SU-DHL-6 (cell line): ENCODE results near the gene SAXO1.

Source experiments
- H2AFZ ChIP-seq: fragments of 200-600 bp; sonication (generic); 2 replicates; pipeline ENCODE4 v1.6.1; 2014; ENCODE audit warnings: low read depth, mild to moderate bottlenecking, moderate library complexity, mixed read lengths, antibody characterized with exemption, low read length; ENCODE audit not compliant: severe bottlenecking
- H3F3A ChIP-seq: fragments of 200-600 bp; shearing (Covaris generic); 2 replicates; pipeline ENCODE4 v1.6.0; 2016; ENCODE audit warnings: antibody characterized with exemption, mild to moderate bottlenecking; ENCODE audit not compliant: insufficient read depth
- H3K27ac ChIP-seq: fragments of 200-600 bp; sonication (generic); 2 replicates; pipeline ENCODE4 v1.5.1; 2016; ENCODE audit warnings: low read depth, mild to moderate bottlenecking, low read length, moderate library complexity, mixed read lengths
- H3K27me3 ChIP-seq: fragments of 200-600 bp; sonication (generic), shearing (Covaris generic); 2 replicates; pipeline ENCODE4 v1.6.0; 2014; ENCODE audit warnings: mild to moderate bottlenecking, low read length
- H3K36me3 ChIP-seq: fragments of 200-600 bp; sonication (generic); 2 replicates; pipeline ENCODE4 v1.6.1; 2014; ENCODE audit warnings: mild to moderate bottlenecking, low read length, mixed read lengths
- H3K4me2 ChIP-seq: fragments of 300-600, 200-600 bp; shearing (Covaris generic), sonication (generic); 2 replicates; pipeline ENCODE4 v1.6.0; 2014; ENCODE audit warnings: low read length, low read depth, mild to moderate bottlenecking; ENCODE audit not compliant: poor library complexity, severe bottlenecking
- H3K4me3 ChIP-seq: fragments of 200-600 bp; sonication (generic); 2 replicates; pipeline ENCODE4 v1.5.1; 2014; ENCODE audit warnings: antibody characterized with exemption, low read length, mild to moderate bottlenecking, mixed read lengths; ENCODE audit not compliant: insufficient read depth, poor library complexity, severe bottlenecking
- H3K79me2 ChIP-seq: fragments of 200-600 bp; sonication (generic); 2 replicates; pipeline ENCODE4 v1.6.1; 2014; ENCODE audit warnings: mild to moderate bottlenecking, low read length, moderate library complexity; ENCODE audit not compliant: insufficient read depth
- H3K9ac ChIP-seq: fragments of 200-600 bp; sonication (generic); 2 replicates; pipeline ENCODE4 v1.7.0; 2014; ENCODE audit warnings: mild to moderate bottlenecking, low read length
- H3K9me2 ChIP-seq: fragments of 200-600 bp; sonication (generic); replicated peaks from 2 replicates; pipeline ENCODE4 v1.6.1; 2014; ENCODE audit warnings: low read length; ENCODE audit not compliant: insufficient read depth
- H3K9me3 ChIP-seq: fragments of 200-600 bp; sonication (generic); 2 replicates; pipeline ENCODE4 v1.6.1; 2014; ENCODE audit warnings: low read length, mixed read lengths; ENCODE audit not compliant: insufficient read depth
- H4K20me1 ChIP-seq: fragments of 200-600 bp; sonication (generic); 2 replicates; pipeline ENCODE4 v1.6.1; 2014; ENCODE audit warnings: low read depth, mild to moderate bottlenecking, antibody characterized with exemption, low read length, moderate library complexity, mixed read lengths
- EZH2phosphoT487 ChIP-seq: fragments of 200-600 bp; sonication (generic), shearing (Covaris generic); conservative IDR thresholded peaks from 2 replicates; pipeline ENCODE4 v1.6.1; 2018; ENCODE audit warnings: mild to moderate bottlenecking, antibody characterized with exemption, low read length, moderate library complexity, mixed read lengths
- TF ChIP-seq, protein P1 (sequence below): fragments of 200-600 bp; sonication (generic); IDR thresholded peaks from one replicate; pipeline ENCODE4 v1.5.1; 2017; ENCODE audit warnings: antibody characterized with exemption, mild to moderate bottlenecking, low read length, moderate library complexity; ENCODE audit not compliant: insufficient read depth, poor library complexity, severe bottlenecking

Gene SAXO1

DNA sequence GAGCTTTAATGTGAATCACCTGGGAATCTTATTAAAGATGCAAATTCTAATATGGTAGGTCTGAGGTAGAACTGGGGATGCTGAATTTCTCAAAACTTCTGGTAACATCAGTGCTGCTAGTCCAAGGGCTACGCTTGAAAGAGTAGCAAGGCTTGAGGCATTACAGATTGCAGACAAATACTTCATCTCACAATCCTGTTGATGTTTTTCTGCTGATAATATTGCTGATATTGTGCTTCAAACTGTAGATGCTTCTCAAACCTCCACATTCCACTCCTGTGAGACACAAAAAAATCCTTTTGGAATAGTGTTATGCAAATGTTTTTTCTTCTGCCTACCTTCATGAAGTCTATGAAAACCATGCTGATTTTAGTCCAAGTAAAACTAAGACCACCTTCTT, 139.5 kb downstream of the SAXO1 start:
- Histone ChIP-seq H4K20me1 (no peaks in the 10 kb centered on the region), H3K9me3 (no peaks in the 10 kb centered on the region), H3K79me2 (no peaks in the 10 kb centered on the region), H3K4me2 (no peak overlapping the region), H3F3A (no peaks in the 10 kb centered on the region), H3K27ac (no peak overlapping the region), H3K9ac (no peak overlapping the region), H3K36me3 (no peaks in the 10 kb centered on the region), H3K9me2 (no peaks in the 10 kb centered on the region), H3K27me3 (no peaks in the 10 kb centered on the region), H3K4me3 (no peak overlapping the region), H2AFZ (no peak overlapping the region)
- no peak for TF ChIP-seq EZH2phosphoT487

GRCh38 chr9:18893046-18893445, 140.0 kb downstream of the SAXO1 start:
- H3K9me3 ChIP-seq, result no peaks in the 10 kb centered on the region
- H3K27me3 ChIP-seq, result no peaks in the 10 kb centered on the region
- no peak overlapping the region for H3K4me2 ChIP-seq
- no peaks in the 10 kb centered on the region for H4K20me1 ChIP-seq
- H3K79me2 ChIP-seq, result no peaks in the 10 kb centered on the region
- no peak for TF ChIP-seq EZH2phosphoT487
- TF ChIP-seq, protein P1, sequence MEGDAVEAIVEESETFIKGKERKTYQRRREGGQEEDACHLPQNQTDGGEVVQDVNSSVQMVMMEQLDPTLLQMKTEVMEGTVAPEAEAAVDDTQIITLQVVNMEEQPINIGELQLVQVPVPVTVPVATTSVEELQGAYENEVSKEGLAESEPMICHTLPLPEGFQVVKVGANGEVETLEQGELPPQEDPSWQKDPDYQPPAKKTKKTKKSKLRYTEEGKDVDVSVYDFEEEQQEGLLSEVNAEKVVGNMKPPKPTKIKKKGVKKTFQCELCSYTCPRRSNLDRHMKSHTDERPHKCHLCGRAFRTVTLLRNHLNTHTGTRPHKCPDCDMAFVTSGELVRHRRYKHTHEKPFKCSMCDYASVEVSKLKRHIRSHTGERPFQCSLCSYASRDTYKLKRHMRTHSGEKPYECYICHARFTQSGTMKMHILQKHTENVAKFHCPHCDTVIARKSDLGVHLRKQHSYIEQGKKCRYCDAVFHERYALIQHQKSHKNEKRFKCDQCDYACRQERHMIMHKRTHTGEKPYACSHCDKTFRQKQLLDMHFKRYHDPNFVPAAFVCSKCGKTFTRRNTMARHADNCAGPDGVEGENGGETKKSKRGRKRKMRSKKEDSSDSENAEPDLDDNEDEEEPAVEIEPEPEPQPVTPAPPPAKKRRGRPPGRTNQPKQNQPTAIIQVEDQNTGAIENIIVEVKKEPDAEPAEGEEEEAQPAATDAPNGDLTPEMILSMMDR, result no peak
- H3K36me3 ChIP-seq, result no peaks in the 10 kb centered on the region
- no peak overlapping the region for H2AFZ ChIP-seq
- no peak overlapping the region for H3K27ac ChIP-seq
- no peaks in the 10 kb centered on the region for H3K9me2 ChIP-seq
- no peaks in the 10 kb centered on the region for H3F3A ChIP-seq
- no peak overlapping the region for H3K9ac ChIP-seq
- no peak overlapping the region for H3K4me3 ChIP-seq

GRCh38 chr9:18891946-18892670, 140.9 kb downstream of the SAXO1 start:
- Histone ChIP-seq H3K9me3 (no peaks in the 10 kb centered on the region), H3K4me3 (no peak overlapping the region), H3K27me3 (no peaks in the 10 kb centered on the region), H4K20me1 (no peaks in the 10 kb centered on the region), H3K36me3 (no peaks in the 10 kb centered on the region), H3F3A (no peaks in the 10 kb centered on the region), H2AFZ (no peak overlapping the region), H3K9ac (no peak overlapping the region), H3K27ac (no peak overlapping the region), H3K79me2 (no peaks in the 10 kb centered on the region), H3K9me2 (no peaks in the 10 kb centered on the region), H3K4me2 (no peak overlapping the region)
- TF ChIP-seq EZH2phosphoT487, result no peak
- TF ChIP-seq, protein P1, result no peak

- no peak overlapping the region for H2AFZ ChIP-seq
- H3K36me3 ChIP-seq, result no peaks in the 10 kb centered on the region
- H3K4me2 ChIP-seq, result no peak overlapping the region
- no peaks in the 10 kb centered on the region for H3K9me2 ChIP-seq
- H3K27ac ChIP-seq, result no peak overlapping the region
- no peaks in the 10 kb centered on the region for H3K27me3 ChIP-seq
- TF ChIP-seq, protein P1, result no peak
- TF ChIP-seq EZH2phosphoT487, result no peak
- no peaks in the 10 kb centered on the region for H3F3A ChIP-seq
- H4K20me1 ChIP-seq, result no peaks in the 10 kb centered on the region
- H3K9ac ChIP-seq, result no peak overlapping the region
- no peak overlapping the region for H3K4me3 ChIP-seq
- H3K79me2 ChIP-seq, result no peaks in the 10 kb centered on the region
- no peaks in the 10 kb centered on the region for H3K9me3 ChIP-seq
Measured at GRCh38 chr9:18890372-18890771, 142.6 kb downstream of the SAXO1 start.
